ELF-1 (cell line): ENCODE data around the gene PDZK1.
"Not testable (repeated sequence)": the region's sequence is repeated elsewhere in the genome, so short reads cannot be mapped to it uniquely, and the experiment has no call there.

Source experiments
- DNase-seq: peaks from one replicate; pipeline ENCODE4 v3.0.0-alpha.2; 2016; ENCODE audit warnings: low read depth, low spot score

Gene PDZK1

DNA sequence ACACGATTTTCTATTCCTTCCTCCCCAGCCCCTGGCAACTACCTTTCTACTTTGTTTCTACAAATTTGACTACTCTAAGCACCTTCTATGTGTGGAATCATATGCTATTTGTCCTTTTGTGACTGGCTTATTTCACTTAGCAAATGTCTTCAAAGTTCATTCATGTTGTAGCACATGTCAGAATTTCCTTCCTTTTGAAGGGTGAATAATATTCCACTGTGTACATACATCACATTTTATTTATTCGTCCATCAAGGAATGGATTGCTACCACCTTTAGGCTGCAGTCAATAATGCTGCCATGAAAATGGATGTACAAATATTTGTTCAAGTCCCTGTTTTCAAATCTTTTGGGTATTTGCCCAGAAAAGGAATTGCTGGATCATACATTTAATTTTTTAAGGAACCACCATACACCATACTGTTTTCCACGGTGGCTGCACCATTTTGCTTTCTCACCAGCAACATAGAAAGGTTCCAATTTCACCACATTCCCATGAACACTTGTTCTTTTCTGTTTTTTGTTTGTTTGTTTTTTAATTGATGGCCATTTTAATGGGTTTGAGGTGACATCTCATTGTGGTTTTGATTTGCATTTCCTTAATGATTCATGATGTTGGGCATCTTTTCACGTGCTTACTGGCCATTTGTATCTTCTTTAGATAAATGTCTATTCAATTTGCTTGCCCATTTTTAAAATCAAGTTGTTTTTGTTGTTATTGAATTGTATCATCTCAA lies 3.3 kb upstream of the PDZK1 start:
- no peak for DNase-seq

DNA sequence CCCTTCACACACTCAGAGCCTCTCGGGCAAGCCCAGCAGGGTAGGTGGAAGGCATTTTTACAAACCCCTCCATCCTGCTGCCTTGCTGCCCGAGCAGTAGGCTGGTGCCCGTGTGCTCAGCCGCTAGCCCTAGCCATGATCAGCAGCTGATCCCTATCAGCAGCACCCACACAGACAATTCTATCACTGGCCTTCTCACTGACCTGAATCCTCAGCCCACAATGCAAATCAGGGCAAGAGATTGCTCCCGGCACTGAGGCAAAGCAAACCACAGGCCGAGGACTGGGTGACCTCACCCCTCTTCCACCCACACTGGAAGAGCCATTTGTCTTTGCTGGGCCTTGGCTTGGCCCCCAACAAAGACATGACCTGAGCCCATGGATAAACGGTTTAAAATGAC lies 895 bp upstream of the PDZK1 start:
- DNase-seq: no peak

DNA sequence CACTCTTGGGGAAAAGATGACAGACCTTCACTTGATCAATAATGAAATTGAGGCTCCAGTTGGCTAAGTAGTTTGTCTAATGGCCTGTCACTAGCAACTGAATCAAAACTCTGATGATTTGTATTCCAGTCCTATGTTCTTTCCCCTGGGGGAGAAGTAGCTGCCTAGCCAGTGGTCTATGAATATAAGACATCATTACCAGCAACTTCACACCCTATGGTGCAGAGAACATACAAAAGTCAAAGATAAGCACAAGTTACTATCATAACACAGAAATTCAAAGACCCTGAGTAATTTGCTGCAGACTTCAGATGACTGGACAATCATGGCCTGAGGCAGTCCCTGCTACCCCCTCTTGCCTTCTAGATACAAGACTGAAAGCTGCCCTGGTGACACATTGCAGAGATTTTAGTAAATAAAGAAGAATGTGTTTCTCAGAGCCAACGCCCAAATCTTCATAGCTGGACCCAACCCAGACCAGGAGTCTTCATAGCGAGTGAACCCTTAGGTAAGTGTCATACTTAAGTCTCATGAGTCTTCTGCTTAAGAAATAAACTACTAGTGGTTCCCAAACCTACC lies 993 bp downstream of the PDZK1 start:
- no peak for DNase-seq

DNA sequence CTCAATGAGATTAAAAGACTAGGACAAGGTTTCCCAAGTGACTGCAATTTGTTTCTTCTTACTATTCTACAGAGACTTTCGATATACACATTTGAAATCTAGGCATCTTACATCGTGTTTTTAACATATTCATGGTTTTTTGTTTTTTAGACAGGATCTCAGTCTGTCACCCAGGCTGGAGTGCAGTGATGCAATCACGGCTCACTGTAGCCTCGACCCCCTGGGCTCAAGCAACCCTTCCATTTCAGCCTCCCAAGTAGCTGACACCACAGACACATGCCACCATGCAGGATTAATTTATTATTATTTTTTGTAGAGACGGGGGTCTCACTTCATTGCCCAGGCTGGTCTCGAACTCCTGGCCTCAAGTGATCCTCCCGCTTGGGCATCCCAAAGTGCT lies 1.5 kb downstream of the PDZK1 start:
- DNase-seq: no peak

DNA sequence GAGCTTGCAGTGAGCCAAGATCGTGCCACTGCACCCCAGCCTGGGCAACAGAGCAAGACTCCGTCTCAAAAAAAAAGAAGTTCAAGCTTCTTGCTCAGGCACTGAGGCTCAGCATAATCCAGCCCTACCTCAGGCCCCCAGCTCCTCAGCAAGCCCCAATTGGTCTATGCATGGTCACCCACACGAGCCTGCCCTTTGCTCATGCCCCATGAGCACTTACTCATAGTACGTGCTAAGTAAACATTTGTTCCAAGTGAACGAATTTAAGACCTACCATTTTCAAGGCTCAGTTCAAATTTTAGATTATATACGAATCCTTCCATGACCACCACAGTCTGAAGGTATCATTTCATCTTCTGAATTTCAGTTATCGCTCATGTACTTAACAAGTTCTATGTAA lies 4.3 kb downstream of the PDZK1 start:
- DNase-seq: no peak

DNA sequence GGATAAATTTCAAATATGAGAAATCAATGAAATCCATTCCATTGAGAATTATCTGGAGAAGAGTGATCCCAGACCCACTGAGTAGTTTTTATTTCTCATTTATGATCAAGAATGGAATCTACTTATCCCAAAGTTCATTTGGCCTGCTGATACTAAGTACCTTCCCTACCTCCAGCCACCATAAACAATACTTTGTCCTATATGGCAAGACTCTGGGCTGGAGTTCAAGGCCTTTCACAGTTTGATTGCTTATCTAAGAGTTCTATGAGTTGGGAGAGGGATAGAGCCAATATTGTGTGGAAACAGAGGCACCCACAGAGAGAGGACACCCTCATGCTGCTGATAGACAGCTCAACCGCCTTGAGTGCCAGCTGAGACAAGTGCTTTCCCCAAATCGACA lies 5.1 kb downstream of the PDZK1 start:
- DNase-seq: no peak

DNA sequence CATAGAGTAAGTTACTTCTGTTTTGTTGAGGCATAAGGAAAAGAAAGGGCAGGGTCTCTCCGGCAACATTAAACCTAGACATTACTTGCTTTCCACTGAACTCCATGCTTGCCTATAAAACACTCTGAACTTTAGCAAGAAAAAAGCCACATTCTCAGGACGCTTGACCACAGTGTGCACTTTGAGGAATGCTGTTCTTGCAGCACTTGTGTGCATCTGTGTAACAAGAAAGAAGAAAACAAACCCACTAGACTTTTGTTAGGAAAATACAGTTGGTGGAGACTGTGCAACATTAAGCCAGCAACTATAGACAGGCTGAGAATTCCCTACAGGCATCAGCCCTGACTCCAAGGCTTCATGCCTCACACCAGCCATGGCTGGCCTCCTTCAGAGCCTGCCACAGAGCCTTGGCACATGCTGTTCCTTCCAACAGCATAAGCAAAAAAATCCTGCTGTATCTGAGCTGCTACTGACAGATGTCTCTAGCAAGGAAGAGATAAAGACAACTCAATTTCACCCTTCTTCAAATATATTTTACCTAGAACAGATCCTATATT lies 5.8 kb downstream of the PDZK1 start:
- no peak for DNase-seq

DNA sequence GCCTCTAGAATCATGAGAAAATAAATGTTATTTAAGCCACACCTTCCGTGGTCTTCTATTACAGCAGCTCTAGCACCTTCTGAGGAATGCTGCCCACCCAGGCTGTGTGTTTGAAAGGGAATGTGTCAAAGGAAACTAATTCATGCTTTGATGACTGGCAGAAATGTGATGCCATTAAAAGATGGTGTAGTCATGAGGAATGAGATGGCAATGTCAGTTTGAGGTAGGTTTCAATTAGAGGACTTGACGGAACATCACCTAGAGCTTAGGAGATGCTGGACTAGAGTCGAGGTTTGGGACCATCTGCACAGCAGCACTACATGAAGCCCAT lies 10.6 kb downstream of the PDZK1 start:
- DNase-seq: no peak

DNA sequence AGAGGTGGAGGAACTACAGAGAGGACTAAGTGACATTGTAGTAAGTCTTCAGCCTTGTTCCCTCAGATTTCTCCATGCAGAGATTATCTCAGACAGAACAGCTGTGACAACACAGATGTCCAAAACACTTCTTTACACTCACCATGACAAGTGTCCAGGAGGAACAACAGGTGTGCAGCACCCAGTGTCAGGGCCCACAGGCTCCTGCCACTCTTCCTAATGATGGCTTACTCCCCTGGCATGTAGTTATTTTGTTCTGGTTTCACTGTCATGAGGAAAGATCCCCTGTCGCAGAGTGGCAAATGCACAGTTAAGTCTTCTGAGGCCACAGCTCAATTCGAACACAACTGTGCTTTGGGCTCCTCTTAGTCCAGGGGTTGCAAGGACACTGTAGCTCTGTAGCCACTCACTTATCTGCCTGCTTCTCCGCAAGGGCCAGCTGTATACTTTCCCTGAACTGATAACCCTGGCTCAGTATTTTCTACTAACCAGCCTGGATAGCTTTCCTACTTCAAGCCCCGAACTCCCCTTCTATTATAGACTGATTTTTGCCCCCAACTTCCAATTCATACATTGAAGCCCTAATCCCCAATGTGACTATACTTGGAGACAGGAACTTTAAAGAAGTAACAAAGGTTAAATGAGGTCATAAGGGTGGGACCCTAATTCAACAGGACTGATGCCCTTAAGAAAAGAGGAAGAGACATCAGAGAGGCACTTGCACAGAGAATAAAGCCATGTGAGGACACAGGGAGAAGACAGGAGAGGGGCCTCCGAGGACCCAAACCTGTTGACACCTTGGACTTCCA lies 11.1 kb downstream of the PDZK1 start:
- no peak for DNase-seq

DNA sequence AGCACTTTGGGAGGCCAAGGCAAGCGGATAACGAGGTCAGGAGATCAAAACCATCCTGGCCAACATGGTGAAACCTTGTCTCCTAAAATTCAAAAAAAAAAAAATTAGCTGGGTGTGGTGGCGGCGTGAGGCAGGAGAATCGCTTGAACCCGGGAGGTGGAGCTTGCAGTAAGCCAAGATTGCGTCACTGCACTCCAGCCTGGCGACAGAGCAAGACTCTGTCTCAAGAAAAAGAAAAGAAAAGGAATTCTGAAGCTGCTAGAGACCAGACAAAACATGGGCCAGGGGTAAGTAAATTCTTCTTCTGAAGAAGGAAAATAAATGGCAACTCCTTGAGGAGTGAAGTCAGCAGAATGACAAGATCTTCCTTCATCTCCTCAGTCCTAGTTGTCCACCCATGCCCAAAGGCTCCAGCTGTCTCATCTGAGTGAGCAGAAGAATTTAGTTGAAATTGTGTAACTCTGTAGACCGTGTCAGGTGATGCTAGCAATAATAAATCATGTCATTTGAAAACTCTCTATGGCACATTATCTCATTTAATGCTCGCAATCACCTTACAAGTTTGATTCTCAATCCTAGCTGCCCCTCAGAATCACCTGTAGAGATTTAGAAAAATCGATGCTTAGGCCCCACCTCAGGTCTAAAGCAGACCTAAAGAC lies 14.3 kb downstream of the PDZK1 start:
- DNase-seq: no peak

DNA sequence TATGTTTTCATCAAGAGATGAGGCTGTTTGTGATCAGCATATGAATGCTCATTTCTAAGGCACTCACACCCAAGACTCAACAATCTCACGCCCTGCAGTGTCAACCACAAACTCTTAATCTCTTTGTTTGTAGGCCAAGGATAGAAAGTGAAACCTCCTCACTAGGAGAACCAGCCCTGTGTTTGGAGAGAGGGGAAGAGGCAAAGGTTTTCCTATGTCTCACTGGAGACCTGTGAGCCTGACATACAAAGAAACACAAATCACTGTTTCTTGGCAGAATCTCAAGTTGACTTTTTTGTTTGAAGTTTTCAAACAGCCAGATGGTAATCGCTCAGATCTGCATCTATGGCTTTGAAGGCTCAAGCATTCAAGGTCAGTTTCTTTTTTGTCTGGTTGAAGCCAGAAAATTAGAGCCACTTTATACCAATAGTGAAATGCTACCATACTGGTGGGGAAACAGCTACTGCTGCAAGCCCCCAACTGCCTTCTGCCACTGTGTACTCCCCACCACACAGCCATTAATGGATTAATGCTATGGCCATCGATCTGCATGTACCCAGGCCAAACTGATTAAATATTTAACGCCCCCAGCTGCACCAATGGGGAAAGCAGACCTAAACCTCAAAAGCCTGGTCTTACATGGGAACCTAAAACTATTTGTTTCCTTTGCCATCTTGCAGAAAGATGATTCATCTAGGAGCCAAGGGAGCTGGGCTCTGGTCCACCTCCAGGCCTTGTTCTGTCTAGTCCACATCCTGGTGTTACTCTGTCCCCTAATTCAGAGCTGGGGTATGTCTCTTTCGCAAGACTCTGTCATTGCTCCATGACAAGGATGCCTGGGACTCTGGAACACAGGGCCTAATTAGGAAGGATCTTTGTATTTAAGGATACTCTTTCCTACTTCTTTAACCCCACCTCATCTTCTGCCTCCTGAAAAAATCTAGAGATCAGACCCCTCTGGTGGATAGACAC lies 16.3 kb downstream of the PDZK1 start:
- DNase-seq: no peak

DNA sequence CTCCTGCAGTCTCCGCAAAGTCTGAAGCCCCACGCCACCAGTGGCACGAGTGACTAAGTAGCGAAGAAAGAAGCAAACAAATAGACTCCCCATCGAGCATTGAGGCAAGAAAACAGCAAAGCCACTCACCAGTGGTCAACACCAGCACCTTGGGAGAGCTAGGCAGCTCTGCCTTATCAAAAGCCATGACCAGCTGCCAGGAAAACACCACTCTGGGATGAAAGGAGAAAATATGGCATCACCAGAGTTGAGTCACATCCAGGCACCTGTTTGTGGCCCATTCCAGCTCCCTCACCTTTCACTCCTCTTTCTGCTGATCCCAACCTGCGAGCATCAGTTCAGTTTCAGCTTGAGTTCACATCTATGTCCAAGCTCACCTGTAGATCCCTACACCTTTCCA lies 17.2 kb downstream of the PDZK1 start:
- DNase-seq: no peak

DNA sequence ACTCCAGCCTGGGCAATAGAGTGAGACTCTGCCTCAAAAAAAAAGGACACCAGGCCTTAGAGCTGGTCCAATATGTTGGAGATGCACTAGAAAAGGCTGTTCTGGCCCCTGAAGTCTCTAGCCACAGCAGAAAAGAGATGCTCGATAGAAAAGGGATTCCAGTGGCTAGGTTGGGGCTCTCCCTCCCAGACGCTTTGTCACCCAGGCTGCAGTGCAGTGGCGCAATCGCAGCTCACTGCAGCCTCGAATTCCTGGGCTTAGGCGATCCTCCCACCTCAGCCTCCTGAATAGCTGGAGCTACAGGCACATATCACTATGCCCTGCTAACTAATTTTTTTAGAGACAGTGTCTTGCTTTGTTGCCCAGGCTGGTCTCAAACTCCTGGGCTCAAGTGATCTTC lies 18.2 kb downstream of the PDZK1 start:
- DNase-seq: no peak

DNA sequence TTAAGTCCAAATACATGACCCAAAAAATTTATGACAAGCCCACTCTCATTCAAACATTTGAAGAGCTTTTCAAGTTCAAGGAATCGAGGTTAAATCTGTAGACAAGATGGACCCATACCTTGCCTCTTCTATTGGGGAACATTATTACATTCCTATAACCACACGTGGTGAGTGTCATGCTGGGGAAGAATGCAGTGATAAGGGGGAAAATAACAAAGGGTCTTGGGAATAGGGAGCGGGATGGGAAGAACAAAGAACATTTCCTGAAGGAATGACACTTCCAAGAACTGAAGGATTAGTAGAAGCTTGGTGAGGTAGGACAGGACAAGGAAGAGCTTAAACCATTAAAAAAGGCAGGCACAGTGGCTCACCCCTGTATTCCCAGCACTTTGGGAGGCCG lies 18.8 kb downstream of the PDZK1 start:
- no peak for DNase-seq

DNA sequence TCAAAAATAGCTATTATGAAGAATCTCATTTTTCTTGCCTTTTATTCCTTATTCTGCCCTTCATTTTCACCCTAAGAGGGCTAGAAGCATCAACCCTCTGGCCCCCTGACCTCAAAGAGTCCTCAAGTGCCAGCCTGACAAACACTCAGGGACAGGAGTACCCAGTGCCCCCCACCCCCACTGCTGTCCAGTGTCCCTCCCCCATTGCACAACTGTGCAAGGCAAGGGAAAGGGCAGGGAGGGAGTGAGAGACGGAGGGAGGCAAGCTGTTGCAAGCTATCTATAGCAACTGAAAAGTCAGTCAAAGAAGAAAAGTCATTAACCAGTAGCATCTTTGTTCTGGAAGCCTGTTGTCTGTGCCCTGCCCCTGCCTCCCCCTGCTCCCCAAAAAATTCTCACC lies 21.1 kb downstream of the PDZK1 start:
- DNase-seq: not testable (repeated sequence)

DNA sequence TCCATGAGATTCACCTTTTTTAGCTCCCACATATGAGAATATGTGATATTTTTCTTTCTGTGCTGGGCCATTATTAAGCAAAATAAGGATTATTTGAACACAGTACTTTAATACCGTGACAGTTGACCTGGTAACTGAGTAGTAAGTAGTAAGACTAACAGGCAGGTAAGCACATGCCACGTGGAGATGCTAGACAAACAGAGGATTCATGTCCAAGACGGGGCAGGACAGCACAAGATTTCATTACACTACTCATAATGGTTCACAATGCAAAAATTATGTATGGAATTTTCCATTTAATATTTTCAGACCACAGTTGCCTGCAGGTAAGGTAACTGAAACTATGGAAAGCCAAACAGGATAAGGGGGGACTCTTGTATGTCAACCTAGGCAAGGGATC lies 22.3 kb downstream of the PDZK1 start:
- DNase-seq: not testable (repeated sequence)

DNA sequence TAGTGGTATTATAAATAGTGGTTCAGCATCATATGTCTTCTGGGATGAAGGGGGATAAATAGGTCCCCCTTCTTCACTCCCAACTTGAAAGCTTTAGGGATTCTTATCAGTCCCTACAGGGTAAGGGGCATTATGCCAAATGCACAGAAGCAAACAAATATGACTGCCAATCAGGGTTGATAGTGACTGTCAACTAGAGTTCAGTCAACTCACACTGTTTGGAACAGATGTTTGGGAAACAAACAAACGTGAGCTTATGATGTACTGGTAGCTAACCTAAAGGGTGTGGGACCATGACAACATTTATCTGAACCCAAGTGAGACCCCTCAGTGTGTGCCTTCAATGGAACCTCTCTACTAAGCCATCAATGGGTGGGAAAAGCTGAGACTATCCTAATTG lies 34.0 kb downstream of the PDZK1 start:
- not testable (repeated sequence) for DNase-seq

DNA sequence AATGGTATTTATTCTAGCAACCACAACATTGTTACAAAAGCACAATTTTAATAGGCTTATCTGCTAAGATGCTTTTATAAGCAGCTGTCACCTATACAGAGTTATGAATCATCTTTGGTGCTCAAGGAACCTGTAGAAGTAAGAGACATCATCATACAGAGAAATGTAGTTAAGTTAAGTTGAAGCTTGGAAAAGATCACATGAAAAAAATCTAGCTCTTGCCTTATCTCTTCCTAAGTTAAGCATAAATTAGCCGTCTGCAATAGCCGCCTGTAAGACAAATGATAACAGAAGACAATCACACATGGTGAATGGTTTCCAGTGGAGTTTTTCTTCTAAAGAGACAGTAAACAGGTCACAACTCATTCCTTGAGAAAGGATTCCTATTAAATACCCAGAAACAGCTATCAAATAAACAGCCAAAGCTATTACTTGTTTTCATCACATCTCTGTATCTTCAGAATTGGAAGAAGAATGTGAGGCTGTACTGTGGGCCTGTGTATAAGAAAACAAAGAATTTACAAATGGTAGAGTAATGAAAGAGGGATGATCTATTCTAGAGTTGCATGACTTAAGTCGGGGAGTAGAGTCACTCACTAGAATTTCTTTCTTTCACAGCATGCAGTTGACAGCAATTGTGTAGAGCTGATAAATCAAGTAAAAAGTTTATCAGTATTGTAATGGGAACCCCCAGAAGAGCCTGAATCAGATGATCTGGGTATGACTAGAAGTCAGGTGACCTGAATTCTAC lies 36.0 kb downstream of the PDZK1 start:
- not testable (repeated sequence) for DNase-seq

DNA sequence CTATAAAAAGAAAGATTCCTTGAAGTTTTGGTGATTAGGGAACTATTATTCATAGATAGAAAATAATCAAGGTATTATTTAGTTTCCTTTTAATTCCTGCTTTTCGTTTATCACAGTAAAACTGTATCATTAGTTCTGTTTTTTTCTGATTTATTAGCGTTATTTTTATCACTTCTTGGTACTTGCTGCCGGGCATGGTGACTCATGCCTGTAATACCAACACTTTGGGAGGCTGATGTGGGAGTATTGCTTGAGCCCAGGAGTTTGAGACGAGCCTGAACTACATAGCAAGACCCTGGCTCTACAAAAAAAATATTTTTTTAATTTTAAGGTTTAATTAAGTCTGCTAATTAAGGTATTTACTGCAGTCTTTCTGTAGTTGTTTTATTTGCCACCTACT lies 42.2 kb downstream of the PDZK1 start:
- DNase-seq: not testable (repeated sequence)

DNA sequence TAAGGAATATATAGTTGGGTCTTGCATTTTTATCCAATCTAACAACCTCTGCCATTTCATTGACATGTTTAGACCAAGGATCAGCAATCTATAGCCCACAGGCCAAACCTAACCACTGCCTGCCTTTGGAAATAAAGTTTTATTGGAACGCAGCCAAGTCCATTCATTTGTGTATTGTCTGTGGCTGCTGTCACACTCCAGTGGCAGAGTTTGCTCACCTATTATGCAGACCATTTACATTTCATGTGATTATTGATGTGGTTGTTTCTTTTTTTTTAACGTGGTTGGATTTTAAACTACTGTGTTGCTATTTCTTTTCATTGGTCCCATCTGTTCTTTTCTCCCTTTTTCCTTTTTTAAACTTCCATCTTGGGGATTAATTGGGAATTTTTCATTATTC lies 44.7 kb downstream of the PDZK1 start:
- DNase-seq: not testable (repeated sequence)
